Measurements from ENCODE around the gene LHPP.
"Not testable (repeated sequence)": the region's sequence is repeated elsewhere in the genome, so short reads cannot be mapped to it uniquely, and the experiment has no call there.

The LHPP gene

GRCh38 chr10:124539935-124540641 lies 78.5 kb downstream of the LHPP start:
- H3K9me3 Mint-ChIP-seq: no peaks in the 10 kb centered on the region
- peak overlapping the region in 1 of 2 donors; percentile 21 for H3K4me3 Mint-ChIP-seq
- H3K36me3 Mint-ChIP-seq (ENCODE audit: insufficient read depth): no peaks in the 10 kb centered on the region
- no peak overlapping the region for H3K27ac Mint-ChIP-seq
- H3K27me3 Mint-ChIP-seq: no peaks in the 10 kb centered on the region
- peak; percentile 68 to 74 (median 71) for DNase-seq
- H3K4me1 Mint-ChIP-seq (ENCODE audit: low read depth in 2 of 2): peaks cover 0 to 5% of the 10 kb centered on the region in 2 donors
- peak; percentile 91 for ATAC-seq (replicated peaks)

- Mint-ChIP-seq H3K4me3 (no peak overlapping the region), H3K36me3 (ENCODE audit: insufficient read depth) (no peaks in the 10 kb centered on the region), H3K27me3 (no peaks in the 10 kb centered on the region), H3K27ac (no peak overlapping the region), H3K4me1 (ENCODE audit: low read depth in 2 of 2) (peaks cover 7 to 8% of the 10 kb centered on the region in 2 donors), H3K9me3 (no peaks in the 10 kb centered on the region)
- DNase-seq (no peak), ATAC-seq (replicated peaks) (no peak)
Observed at GRCh38 chr10:124541076-124541903, 79.7 kb downstream of the LHPP start.

GRCh38 chr10:124542336-124542735 lies 80.7 kb downstream of the LHPP start:
- Mint-ChIP-seq H3K27ac (no peak overlapping the region), H3K4me1 (ENCODE audit: low read depth in 2 of 2) (peaks cover 7 to 8% of the 10 kb centered on the region in 2 donors), H3K4me3 (no peak overlapping the region), H3K9me3 (no peaks in the 10 kb centered on the region), H3K27me3 (no peaks in the 10 kb centered on the region), H3K36me3 (ENCODE audit: insufficient read depth) (peaks cover 2% of the 10 kb centered on the region)
- no peak for ATAC-seq (replicated peaks)
- no peak for DNase-seq

GRCh38 chr10:124543146-124543545 lies 81.5 kb downstream of the LHPP start:
- Mint-ChIP-seq H3K36me3 (ENCODE audit: insufficient read depth) (peaks cover 5% of the 10 kb centered on the region), H3K9me3 (no peaks in the 10 kb centered on the region), H3K4me3 (no peak overlapping the region), H3K27ac (no peak overlapping the region), H3K27me3 (no peaks in the 10 kb centered on the region), H3K4me1 (ENCODE audit: low read depth in 2 of 2) (peaks cover 7 to 8% of the 10 kb centered on the region in 2 donors)
- no peak for DNase-seq
- no peak for ATAC-seq (replicated peaks)

GRCh38 chr10:124543971-124544370 lies 82.3 kb downstream of the LHPP start:
- no peak overlapping the region for H3K27ac Mint-ChIP-seq
- DNase-seq: no peak
- H3K36me3 Mint-ChIP-seq (ENCODE audit: insufficient read depth): peaks cover 5% of the 10 kb centered on the region
- H3K9me3 Mint-ChIP-seq: no peaks in the 10 kb centered on the region
- no peak overlapping the region for H3K4me3 Mint-ChIP-seq
- H3K4me1 Mint-ChIP-seq (ENCODE audit: low read depth in 2 of 2): peaks cover 7 to 8% of the 10 kb centered on the region in 2 donors
- no peak for ATAC-seq (replicated peaks)
- H3K27me3 Mint-ChIP-seq: no peaks in the 10 kb centered on the region

GRCh38 chr10:124544711-124545110 lies 83.1 kb downstream of the LHPP start:
- H3K27ac Mint-ChIP-seq: no peak overlapping the region
- ATAC-seq (replicated peaks): no peak

GRCh38 chr10:124545351-124546054 lies 83.9 kb downstream of the LHPP start:
- no peaks in the 10 kb centered on the region for H3K27me3 Mint-ChIP-seq
- peak overlapping the region; percentile 19 for H3K4me3 Mint-ChIP-seq
- no peak overlapping the region for H3K27ac Mint-ChIP-seq
- peaks cover 5 to 7% of the 10 kb centered on the region in 2 donors for H3K4me1 Mint-ChIP-seq (ENCODE audit: low read depth in 2 of 2)
- no peaks in the 10 kb centered on the region for H3K9me3 Mint-ChIP-seq
- no peak for DNase-seq
- ATAC-seq (replicated peaks): no peak
- peaks cover 5% of the 10 kb centered on the region for H3K36me3 Mint-ChIP-seq (ENCODE audit: insufficient read depth)

More at GRCh38 chr10:124544711-124545110, 83.1 kb downstream of the LHPP start:
- H3K27me3 Mint-ChIP-seq: no peaks in the 10 kb centered on the region
- no peak overlapping the region for H3K4me3 Mint-ChIP-seq
- DNase-seq: no peak
- H3K9me3 Mint-ChIP-seq: no peaks in the 10 kb centered on the region
- peaks cover 7 to 8% of the 10 kb centered on the region in 2 donors for H3K4me1 Mint-ChIP-seq (ENCODE audit: low read depth in 2 of 2)
- peaks cover 5% of the 10 kb centered on the region for H3K36me3 Mint-ChIP-seq (ENCODE audit: insufficient read depth)

GRCh38 chr10:124546055-124546369 lies 84.4 kb downstream of the LHPP start:
- H3K9me3 Mint-ChIP-seq: no peaks in the 10 kb centered on the region
- peaks cover 5 to 7% of the 10 kb centered on the region in 2 donors for H3K4me1 Mint-ChIP-seq (ENCODE audit: low read depth in 2 of 2)
- H3K36me3 Mint-ChIP-seq (ENCODE audit: insufficient read depth): peaks cover 5% of the 10 kb centered on the region
- ATAC-seq (replicated peaks) (no peak), DNase-seq (no peak)
- peak overlapping the region in 1 of 2 donors; percentile 38 for H3K27ac Mint-ChIP-seq
- no peak overlapping the region for H3K4me3 Mint-ChIP-seq
- H3K27me3 Mint-ChIP-seq: no peaks in the 10 kb centered on the region

GRCh38 chr10:124546957-124547646 lies 85.5 kb downstream of the LHPP start:
- Mint-ChIP-seq H3K27me3 (no peaks in the 10 kb centered on the region), H3K4me1 (ENCODE audit: low read depth in 2 of 2) (peaks cover 7 to 8% of the 10 kb centered on the region in 2 donors), H3K36me3 (ENCODE audit: insufficient read depth) (peaks cover 5% of the 10 kb centered on the region), H3K27ac (peak overlapping the region in 1 of 2 donors; percentile 38), H3K4me3 (no peak overlapping the region), H3K9me3 (no peaks in the 10 kb centered on the region)
- ATAC-seq (replicated peaks) (no peak), DNase-seq (no peak)

GRCh38 chr10:124547647-124548168 lies 86.1 kb downstream of the LHPP start:
- Mint-ChIP-seq H3K4me3 (no peak overlapping the region), H3K36me3 (ENCODE audit: insufficient read depth) (peaks cover 5% of the 10 kb centered on the region), H3K27me3 (no peaks in the 10 kb centered on the region), H3K27ac (peak overlapping the region in 1 of 2 donors; percentile 38), H3K4me1 (ENCODE audit: low read depth in 2 of 2) (peaks cover 7 to 8% of the 10 kb centered on the region in 2 donors), H3K9me3 (no peaks in the 10 kb centered on the region)
- no peak for ATAC-seq (replicated peaks)
- no peak for DNase-seq

- not testable (repeated sequence) for DNase-seq; H3K4me1 Mint-ChIP-seq (ENCODE audit: low read depth in 2 of 2); H3K9me3 Mint-ChIP-seq; H3K27me3 Mint-ChIP-seq; H3K36me3 Mint-ChIP-seq (ENCODE audit: insufficient read depth); H3K27ac Mint-ChIP-seq; ATAC-seq (replicated peaks); H3K4me3 Mint-ChIP-seq
Observed at GRCh38 chr10:124549171-124549570, 87.5 kb downstream of the LHPP start.

- DNase-seq: no peak
- H3K4me1 Mint-ChIP-seq (ENCODE audit: low read depth in 2 of 2): peaks cover 3 to 8% of the 10 kb centered on the region in 2 donors
- H3K9me3 Mint-ChIP-seq: no peaks in the 10 kb centered on the region
- ATAC-seq (replicated peaks): no peak
- peaks cover 5% of the 10 kb centered on the region for H3K36me3 Mint-ChIP-seq (ENCODE audit: insufficient read depth)
- peak overlapping the region in 1 of 2 donors; percentile 49 for H3K27ac Mint-ChIP-seq
- H3K4me3 Mint-ChIP-seq: no peak overlapping the region
- H3K27me3 Mint-ChIP-seq: no peaks in the 10 kb centered on the region
Observed at GRCh38 chr10:124550293-124551034, 88.8 kb downstream of the LHPP start.

Data from effector memory CD8-positive, alpha-beta T cell (primary cell).